G401 (cell line): ENCODE results near the gene SLC16A10. TPM values are rescaled to one million over a fixed set of nuclear protein-coding genes. Genes with fewer than 3 reads are reported as not detected.

ENCODE experiments used
- DNase-seq: peaks from one replicate; pipeline ENCODE4 v3.0.0-alpha.2; 2015; ENCODE audit warnings: low spot score
- in situ Hi-C: cut with HindIII; loops from 2 replicates; pipeline ENCODE4 v1.10.0; 2016; ENCODE audit warnings: low sequenced_read_pairs, mixed read lengths
- total RNA-seq: library from RNA; depleted of rRNA; stranded (reverse); fragments of >200 nt; shearing (Covaris generic); gene quantifications from 2 replicates; pipeline ENCODE4 v1.2.3, GENCODE V29; 2014; rRNA removed

The SLC16A10 gene
- total RNA-seq, 1 experiment from 2014 or later, result 4.2 TPM

- in situ Hi-C loops, result no loop called here
Observed at GRCh38 chr6:111269401-111269970, 182.2 kb downstream of the SLC16A10 start.

GRCh38 chr6:111270121-111270520 lies 182.8 kb downstream of the SLC16A10 start:
- in situ Hi-C loops, result no loop called here
- DNase-seq, result no peak

More at GRCh38 chr6:111269401-111269970, 182.2 kb downstream of the SLC16A10 start:
- no peak for DNase-seq

GRCh38 chr6:111274593-111275217 lies 187.4 kb downstream of the SLC16A10 start:
- DNase-seq, result no peak
- in situ Hi-C loops, result no loop called here

GRCh38 chr6:111276335-111276734 lies 189.0 kb downstream of the SLC16A10 start:
- DNase-seq, result no peak

GRCh38 chr6:111276736-111277135 lies 189.4 kb downstream of the SLC16A10 start:
- no peak for DNase-seq
- in situ Hi-C loops, result no loop called here

More at GRCh38 chr6:111276335-111276734, 189.0 kb downstream of the SLC16A10 start:
- in situ Hi-C loops, result no loop called here

GRCh38 chr6:111277819-111278218 lies 190.5 kb downstream of the SLC16A10 start:
- DNase-seq, result no peak
- in situ Hi-C loops, result no loop called here

- DNase-seq, result no peak
- in situ Hi-C loops, result no loop called here
Observed at GRCh38 chr6:111278731-111279130, 191.4 kb downstream of the SLC16A10 start.

- in situ Hi-C loops, result no loop called here
- DNase-seq, result no peak
Observed at GRCh38 chr6:111280445-111280955, 193.2 kb downstream of the SLC16A10 start.

Other genes with a start within 250 kb of the SLC16A10 start
- gene AMD1, start 212.7 kb upstream of the SLC16A10 start, total RNA-seq, result 92.1 and 142 TPM in 2 replicates
- gene GTF3C6, start 128.8 kb upstream of the SLC16A10 start, total RNA-seq, result 38.2 and 43.0 TPM in 2 replicates
- gene RPF2, start 105.5 kb upstream of the SLC16A10 start, total RNA-seq, result 40.7 and 58.9 TPM in 2 replicates